Right ventricle myocardium inferior (tissue), 1 donor: ENCODE measurements around the gene PIP4K2A. TPM values are rescaled to one million over a fixed set of nuclear protein-coding genes. Genes with fewer than 3 reads are reported as not detected.

Source experiments
- ATAC-seq: fragments of 200-7000 bp; cut with Tn5 transposase; one replicate; pipeline ENCODE4 v1.9.1; 2020; ENCODE audit warnings: mild to moderate bottlenecking, moderate library complexity
- DNase-seq: peaks from one replicate; pipeline ENCODE4 v3.0.0; 2021; ENCODE audit errors: missing footprints
- intact Hi-C: fragments of 100-400 bp; cut with DNase I; formaldehyde crosslinking; loops from one replicate; pipeline ENCODE4 v1.11.0; 2022
- total RNA-seq: library from RNA; stranded (reverse); fragmentation: NEBNext Ultra II Directional; extraction: Animal tissue kit (Norgen Biotek cat#: 25700); gene quantifications from one replicate; pipeline ENCODE4 v1.2.1, GENCODE V29; 2021
- donor health status: DM: no; HTN: yes; CAD: no; lungs with severe emphysema.

PIP4K2A gene
- total RNA-seq, 1 donor from 2014 or later: 14.0 TPM

GRCh38 chr10:22679608-22680007 is 34.8 kb downstream of the PIP4K2A start:
- DNase-seq (no peak), ATAC-seq (no peak)
- intact Hi-C loops: no loop called here

- intact Hi-C loops: no loop called here
- ATAC-seq (no peak), DNase-seq (no peak)
Observed at GRCh38 chr10:22677333-22677732, 37.0 kb downstream of the PIP4K2A start.

GRCh38 chr10:22676435-22676834 is 37.9 kb downstream of the PIP4K2A start:
- intact Hi-C loops: no loop called here
- DNase-seq (no peak), ATAC-seq (no peak)

GRCh38 chr10:22674573-22674930 is 39.8 kb downstream of the PIP4K2A start:
- no peak for DNase-seq
- intact Hi-C loops: no loop called here
- peak; percentile 26 for ATAC-seq

- DNase-seq: no peak
- no peak for ATAC-seq
- intact Hi-C loops: no loop called here
Observed at GRCh38 chr10:22673785-22674572, 40.4 kb downstream of the PIP4K2A start.

GRCh38 chr10:22673091-22673392 is 41.3 kb downstream of the PIP4K2A start:
- intact Hi-C loops: no loop called here
- no peak for DNase-seq
- ATAC-seq: no peak

GRCh38 chr10:22672319-22673090 is 41.9 kb downstream of the PIP4K2A start:
- DNase-seq: no peak
- intact Hi-C loops: no loop called here
- ATAC-seq: no peak

GRCh38 chr10:22670788-22671187 is 43.6 kb downstream of the PIP4K2A start:
- intact Hi-C loops: no loop called here
- peak; percentile 49 for ATAC-seq
- DNase-seq: no peak

GRCh38 chr10:22669163-22669711 is 45.1 kb downstream of the PIP4K2A start:
- intact Hi-C loops: no loop called here
- ATAC-seq (no peak), DNase-seq (no peak)

GRCh38 chr10:22667093-22667480 is 47.3 kb downstream of the PIP4K2A start:
- ATAC-seq (no peak), DNase-seq (no peak)
- intact Hi-C loops: no loop called here

- ATAC-seq (no peak), DNase-seq (no peak)
- intact Hi-C loops: no loop called here
Observed at GRCh38 chr10:22666287-22667092, 47.9 kb downstream of the PIP4K2A start.

- no peak for DNase-seq
- intact Hi-C loops: no loop called here
Observed at GRCh38 chr10:22665329-22665728, 49.0 kb downstream of the PIP4K2A start.

GRCh38 chr10:22662733-22663330 is 51.5 kb downstream of the PIP4K2A start:
- DNase-seq (no peak), ATAC-seq (no peak)
- intact Hi-C loops: no loop called here

More at GRCh38 chr10:22665329-22665728, 49.0 kb downstream of the PIP4K2A start:
- no peak for ATAC-seq

GRCh38 chr10:22659866-22660265 is 54.5 kb downstream of the PIP4K2A start:
- ATAC-seq (no peak), DNase-seq (no peak)
- intact Hi-C loops: loop anchor here (5.0 kb wide), 1 partner anchor 38 kb away; no protein-coding TSS in a partner anchor

- DNase-seq (no peak), ATAC-seq (no peak)
- intact Hi-C loops: loop anchor here (5.0 kb wide), 1 partner anchor 37 kb away; no protein-coding TSS in a partner anchor
Observed at GRCh38 chr10:22658745-22659410, 55.5 kb downstream of the PIP4K2A start.

GRCh38 chr10:22657566-22658225 is 56.7 kb downstream of the PIP4K2A start:
- ATAC-seq (peak; percentile 49), DNase-seq (no peak)
- intact Hi-C loops: loop anchor here (5.0 kb wide), 1 partner anchor 35 kb away; no protein-coding TSS in a partner anchor

GRCh38 chr10:22657024-22657423 is 57.4 kb downstream of the PIP4K2A start:
- ATAC-seq: peak; percentile 53
- intact Hi-C loops: loop anchor here (5.0 kb wide), 1 partner anchor 35 kb away; no protein-coding TSS in a partner anchor

GRCh38 chr10:22656036-22656435 is 58.3 kb downstream of the PIP4K2A start:
- ATAC-seq: no peak
- no peak for DNase-seq
- intact Hi-C loops: loop anchor here (5.0 kb wide), 1 partner anchor 34 kb away; no protein-coding TSS in a partner anchor

More at GRCh38 chr10:22657024-22657423, 57.4 kb downstream of the PIP4K2A start:
- no peak for DNase-seq
